ENCODE measurements around the gene SPRED2.
"Not testable (repeated sequence)": the region's sequence is repeated elsewhere in the genome, so short reads cannot be mapped to it uniquely, and the experiment has no call there.

The SPRED2 gene

GRCh38 chr2:65338830-65339495 lies 93.4 kb downstream of the SPRED2 start:
- DNase-seq = not testable (repeated sequence)

GRCh38 chr2:65337915-65338314 lies 94.5 kb downstream of the SPRED2 start:
- not testable (repeated sequence) for DNase-seq

GRCh38 chr2:65334714-65335113 lies 97.7 kb downstream of the SPRED2 start:
- DNase-seq = no peak

- DNase-seq = no peak
Measured at GRCh38 chr2:65331336-65332025, 100.9 kb downstream of the SPRED2 start.

- DNase-seq = no peak
Measured at GRCh38 chr2:65329525-65329924, 102.9 kb downstream of the SPRED2 start.

GRCh38 chr2:65326276-65326675 lies 106.1 kb downstream of the SPRED2 start:
- DNase-seq = no peak

GRCh38 chr2:65325066-65325465 lies 107.3 kb downstream of the SPRED2 start:
- no peak for DNase-seq

GRCh38 chr2:65320946-65321345 lies 111.5 kb downstream of the SPRED2 start:
- no peak for DNase-seq

GRCh38 chr2:65320042-65320725 lies 112.2 kb downstream of the SPRED2 start:
- DNase-seq = no peak

- DNase-seq = no peak
Measured at GRCh38 chr2:65319674-65320041, 112.7 kb downstream of the SPRED2 start.

GRCh38 chr2:65319072-65319673 lies 113.2 kb downstream of the SPRED2 start:
- DNase-seq = no peak

- no peak for DNase-seq
Measured at GRCh38 chr2:65317841-65318240, 114.6 kb downstream of the SPRED2 start.

- not testable (repeated sequence) for DNase-seq
Measured at GRCh38 chr2:65317351-65317750, 115.0 kb downstream of the SPRED2 start.

GRCh38 chr2:65316072-65316471 lies 116.3 kb downstream of the SPRED2 start:
- DNase-seq = no peak

GRCh38 chr2:65314801-65315441 lies 117.5 kb downstream of the SPRED2 start:
- no peak for DNase-seq

- no peak for DNase-seq
Measured at GRCh38 chr2:65313954-65314256, 118.5 kb downstream of the SPRED2 start.

GRCh38 chr2:65313126-65313953 lies 119.1 kb downstream of the SPRED2 start:
- no peak for DNase-seq

- DNase-seq = no peak
Measured at GRCh38 chr2:65311596-65311995, 120.8 kb downstream of the SPRED2 start.

- DNase-seq = no peak
Measured at GRCh38 chr2:65311049-65311448, 121.3 kb downstream of the SPRED2 start.

- no peak for DNase-seq
Measured at GRCh38 chr2:65309699-65310098, 122.7 kb downstream of the SPRED2 start.

- no peak for DNase-seq
Measured at GRCh38 chr2:65305934-65306333, 126.5 kb downstream of the SPRED2 start.
